HG02759 (cell line): ENCODE data around the gene LGALS4.
"Not testable (repeated sequence)": the region's sequence is repeated elsewhere in the genome, so short reads cannot be mapped to it uniquely, and the experiment has no call there.

Experiments used
- ATAC-seq: cut with Tn5 transposase; IDR thresholded peaks from one replicate; pipeline ENCODE4 v1.9.1; 2021; ENCODE audit warnings: mild to moderate bottlenecking, moderate library complexity; ENCODE audit not compliant: unreplicated experiment

LGALS4 gene

GRCh38 chr19:38812841-38813320 is at the start of gene LGALS4:
LGALS4 (minus strand) TSS chr19:38812945; CDS start chr19:38812886, 59 bp downstream.
- ATAC-seq, result no peak

- ATAC-seq, result no peak
Measured at GRCh38 chr19:38861368-38861767, 48.6 kb upstream of the LGALS4 start.

- not testable (repeated sequence) for ATAC-seq
Measured at GRCh38 chr19:38859631-38860204, 47.0 kb upstream of the LGALS4 start.

GRCh38 chr19:38856813-38857212 is 44.1 kb upstream of the LGALS4 start:
- no peak for ATAC-seq

GRCh38 chr19:38855751-38856150 is 43.0 kb upstream of the LGALS4 start:
- not testable (repeated sequence) for ATAC-seq

GRCh38 chr19:38854961-38855360 is 42.2 kb upstream of the LGALS4 start:
- ATAC-seq, result not testable (repeated sequence)

- ATAC-seq, result no peak
Measured at GRCh38 chr19:38853214-38853613, 40.5 kb upstream of the LGALS4 start.

GRCh38 chr19:38852231-38853044 is 39.7 kb upstream of the LGALS4 start:
- no peak for ATAC-seq

- ATAC-seq, result peak; percentile 27
Measured at GRCh38 chr19:38851622-38852230, 39.0 kb upstream of the LGALS4 start.

- ATAC-seq, result no peak
Measured at GRCh38 chr19:38850976-38851621, 38.4 kb upstream of the LGALS4 start.

GRCh38 chr19:38850436-38850975 is 37.8 kb upstream of the LGALS4 start:
- peak; percentile 64 for ATAC-seq

GRCh38 chr19:38849860-38850435 is 37.2 kb upstream of the LGALS4 start, which contains the start of gene HNRNPL:
HNRNPL (minus strand) TSS chr19:38849986; CDS start chr19:38849966, 20 bp downstream.
- peak; percentile 57 for ATAC-seq

GRCh38 chr19:38849147-38849859 is 36.6 kb upstream of the LGALS4 start:
- peak; percentile 38 for ATAC-seq

GRCh38 chr19:38848299-38849146 is 35.8 kb upstream of the LGALS4 start:
- ATAC-seq, result no peak

- no peak for ATAC-seq
Measured at GRCh38 chr19:38846097-38846496, 33.4 kb upstream of the LGALS4 start.

- ATAC-seq, result no peak
Measured at GRCh38 chr19:38845374-38846024, 32.8 kb upstream of the LGALS4 start.

GRCh38 chr19:38844093-38844686 is 31.4 kb upstream of the LGALS4 start:
- no peak for ATAC-seq

- no peak for ATAC-seq
Measured at GRCh38 chr19:38843175-38843758, 30.5 kb upstream of the LGALS4 start.
